Stimulated activated CD8-positive, alpha-beta memory T cell treated with anti-CD3 and anti-CD28 coated beads, Interleukin-12 subunit alpha, Interleukin-12 subunit beta, amount 100 ng/mL, for 1 hour (primary cell): Measurements from ENCODE around the gene PAX9.
"Not testable (repeated sequence)": the region's sequence is repeated elsewhere in the genome, so short reads cannot be mapped to it uniquely, and the experiment has no call there.

Experiments used
- DNase-seq: peaks from one replicate; pipeline ENCODE4 v3.0.0-alpha.2; 2020; ENCODE audit warnings: low read depth

Gene PAX9

DNA sequence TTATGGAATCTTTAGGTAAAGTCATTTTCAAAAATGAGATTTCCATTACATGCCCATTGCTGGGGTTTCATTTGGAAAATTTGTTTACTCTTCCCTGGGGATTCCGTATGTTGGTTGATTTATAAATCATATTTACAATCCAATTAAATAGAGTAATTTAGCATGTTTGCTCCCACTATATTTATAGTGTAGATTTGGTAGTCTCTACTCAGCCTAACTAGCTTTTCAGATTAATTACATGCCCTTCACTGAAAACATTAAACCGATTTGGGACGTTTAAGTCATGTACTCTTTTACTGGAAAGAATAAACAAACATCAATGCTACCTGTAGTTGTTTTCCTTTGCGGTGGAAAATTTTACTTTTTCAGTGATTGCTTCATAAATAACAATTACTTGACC, 10.4 kb downstream of the PAX9 start:
- no peak for DNase-seq

DNA sequence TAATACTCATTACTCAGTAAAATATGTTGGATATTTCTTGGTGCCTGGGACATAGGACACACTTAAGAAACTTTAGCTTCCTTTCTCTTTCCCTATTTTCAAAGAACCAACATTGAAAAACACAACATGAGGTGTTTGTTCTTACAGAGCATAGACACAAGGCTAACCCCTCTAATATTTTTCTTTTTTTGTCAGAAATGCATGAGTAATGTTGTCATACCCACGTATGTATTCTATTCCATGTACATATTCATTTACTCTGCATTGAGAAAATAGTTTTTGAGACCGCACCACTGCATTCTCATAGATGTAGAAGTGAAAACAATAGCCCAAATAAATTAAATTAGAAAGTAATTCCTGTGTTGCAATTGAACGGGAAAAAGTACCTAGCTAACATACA, 13.0 kb downstream of the PAX9 start:
- no peak for DNase-seq

DNA sequence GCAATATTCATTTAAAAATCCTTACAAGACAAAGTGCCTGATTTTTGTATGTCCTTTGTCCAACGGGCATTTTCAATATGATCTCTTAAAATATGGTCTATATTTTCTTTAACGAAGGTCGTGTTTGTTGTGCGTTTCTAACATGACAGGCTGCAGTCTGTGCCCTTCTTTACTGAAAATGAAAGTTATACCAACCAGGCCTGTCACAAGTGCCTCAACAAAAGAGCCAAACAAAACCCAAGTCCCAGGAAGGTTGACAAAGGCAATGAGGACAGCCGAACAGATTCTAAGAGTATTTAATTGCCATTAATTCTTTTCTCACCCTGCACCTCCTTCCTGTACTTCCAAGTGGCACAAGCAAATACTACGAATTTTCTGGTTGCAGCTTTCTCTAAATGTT, 13.9 kb downstream of the PAX9 start:
- no peak for DNase-seq

DNA sequence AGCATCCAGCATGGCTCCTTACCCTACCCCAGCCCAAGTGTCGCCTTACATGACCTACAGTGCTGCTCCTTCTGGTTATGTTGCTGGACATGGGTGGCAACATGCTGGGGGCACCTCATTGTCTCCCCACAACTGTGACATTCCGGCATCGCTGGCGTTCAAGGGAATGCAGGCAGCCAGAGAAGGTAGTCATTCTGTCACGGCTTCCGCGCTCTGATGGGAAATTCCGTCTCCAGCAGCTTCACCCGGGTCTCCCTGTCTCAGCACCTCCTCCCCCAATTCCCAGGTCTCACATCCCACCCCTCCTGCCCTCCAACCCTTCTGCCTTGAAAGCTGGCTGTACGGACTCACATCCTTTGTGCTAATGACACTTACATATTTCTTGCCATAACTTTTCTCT, 14.6 kb downstream of the PAX9 start:
- no peak for DNase-seq

DNA sequence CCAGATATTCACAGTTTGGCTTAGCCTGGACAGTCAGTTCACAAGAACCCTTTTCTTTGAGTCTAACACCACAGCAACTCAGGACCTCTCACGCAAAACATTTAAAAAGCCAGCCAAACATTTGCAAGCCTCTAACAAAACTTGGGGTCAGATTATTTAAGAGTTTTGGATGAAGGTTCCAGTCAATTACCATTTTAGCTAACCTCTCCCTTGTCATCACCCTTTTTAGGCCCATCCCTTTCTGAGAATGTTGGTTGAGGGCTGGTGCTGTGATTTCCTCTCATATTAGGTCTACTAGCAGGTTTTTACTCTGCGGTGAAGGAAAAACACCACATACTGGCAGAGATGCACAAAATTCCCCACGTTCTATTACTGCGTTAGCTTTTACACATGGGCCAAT, 20.7 kb downstream of the PAX9 start:
- DNase-seq, result no peak

DNA sequence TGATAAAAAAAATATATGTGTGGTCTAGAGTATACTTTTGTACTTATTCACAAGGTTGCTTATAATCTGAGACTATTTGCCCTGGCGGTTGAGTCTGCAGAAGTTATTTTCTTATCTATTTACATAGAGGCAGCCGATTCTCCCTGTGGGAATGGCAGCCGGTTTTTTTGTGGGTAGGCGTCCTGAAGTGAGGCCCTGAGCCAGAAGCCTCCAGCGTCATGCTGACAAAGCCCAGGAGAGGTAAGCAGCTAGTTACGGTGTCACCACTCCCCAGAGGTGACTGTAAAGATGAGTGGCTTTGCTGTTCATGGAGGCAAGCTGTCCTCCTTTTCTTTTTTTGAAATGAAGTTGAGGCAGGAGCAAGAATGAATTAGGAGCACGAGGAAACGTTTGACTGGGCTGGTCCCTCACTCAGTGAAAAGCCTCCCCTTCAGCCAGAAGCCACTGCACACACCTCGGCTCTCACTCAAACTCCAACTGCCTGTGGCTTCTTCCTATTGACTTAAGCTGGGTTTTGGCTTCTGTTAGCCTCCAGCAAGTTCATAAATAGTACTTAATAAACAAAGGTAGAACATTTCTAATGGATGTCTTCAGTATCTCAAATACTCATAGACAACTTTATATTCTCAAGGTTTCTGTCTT, 21.5 kb downstream of the PAX9 start:
- DNase-seq, result no peak

DNA sequence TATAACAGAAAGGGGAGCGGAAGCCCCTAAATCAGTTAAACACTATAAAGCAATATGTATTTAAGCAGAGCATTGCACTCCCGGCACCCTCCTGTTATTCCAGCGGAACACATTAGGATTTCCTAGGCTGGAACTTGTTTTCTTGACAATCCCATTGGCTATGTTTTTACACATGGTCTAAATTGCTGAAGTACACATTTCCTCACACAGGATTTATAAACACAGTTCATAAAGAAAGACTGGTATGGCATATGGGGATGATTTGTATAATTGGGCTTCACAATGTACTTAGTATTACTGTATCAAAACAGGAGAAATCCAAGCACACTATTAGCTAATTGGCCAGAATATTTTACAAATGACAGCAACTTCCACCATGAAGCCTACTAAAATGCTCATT, 23.3 kb downstream of the PAX9 start:
- no peak for DNase-seq

DNA sequence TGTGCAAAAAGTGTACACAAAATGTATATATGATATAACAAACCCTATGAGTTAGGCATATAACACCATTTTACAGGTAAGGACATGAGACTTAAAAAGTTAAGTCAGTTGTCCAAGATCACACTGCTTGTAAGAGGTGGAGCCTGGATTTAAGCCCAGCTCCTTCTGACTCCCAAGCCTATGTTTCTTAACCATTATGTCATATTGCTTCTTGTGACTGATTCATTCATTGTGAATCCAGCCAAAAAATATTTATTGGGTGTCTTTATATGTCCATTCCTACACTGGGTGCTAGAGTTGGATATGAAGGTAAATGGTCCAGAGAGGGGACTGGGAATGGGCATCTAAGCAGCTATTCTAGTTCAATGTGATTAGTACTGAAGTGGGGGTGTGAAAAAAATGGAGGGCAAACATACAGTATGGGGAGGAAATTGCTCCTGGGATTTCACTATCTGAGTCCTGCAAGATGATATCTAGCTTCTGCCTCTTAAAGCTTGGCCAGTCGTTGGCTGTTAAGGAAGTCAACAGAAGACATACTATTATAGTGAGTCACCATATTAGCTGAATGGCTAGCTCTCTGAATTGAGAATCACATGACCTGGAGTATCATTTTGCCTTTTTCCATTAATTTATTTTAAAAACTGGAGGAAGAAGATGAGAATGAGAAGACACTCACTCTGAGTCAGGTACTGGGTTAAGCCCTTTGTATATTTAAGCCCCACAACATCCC, 28.8 kb downstream of the PAX9 start:
- no peak for DNase-seq

DNA sequence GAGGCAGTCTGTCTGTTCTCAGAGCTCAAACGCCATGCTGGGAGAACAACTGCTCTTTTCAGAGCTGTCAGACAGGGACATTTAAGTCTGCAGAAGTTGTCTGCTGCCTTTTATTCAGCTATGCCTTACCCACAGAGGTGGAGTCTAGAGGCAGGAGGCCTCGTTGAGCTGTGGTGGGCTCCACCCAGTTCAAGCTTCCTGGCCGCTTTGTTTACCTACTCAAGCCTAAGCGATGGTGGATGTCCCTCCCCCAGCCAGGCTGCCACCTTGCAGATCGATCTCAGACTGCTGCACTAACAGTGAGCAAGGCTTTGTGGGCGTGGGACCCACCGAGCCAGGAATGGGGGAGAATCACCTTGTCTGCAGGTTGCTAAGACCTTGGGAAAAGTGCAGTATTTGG, 37.8 kb downstream of the PAX9 start:
- DNase-seq, result not testable (repeated sequence)

DNA sequence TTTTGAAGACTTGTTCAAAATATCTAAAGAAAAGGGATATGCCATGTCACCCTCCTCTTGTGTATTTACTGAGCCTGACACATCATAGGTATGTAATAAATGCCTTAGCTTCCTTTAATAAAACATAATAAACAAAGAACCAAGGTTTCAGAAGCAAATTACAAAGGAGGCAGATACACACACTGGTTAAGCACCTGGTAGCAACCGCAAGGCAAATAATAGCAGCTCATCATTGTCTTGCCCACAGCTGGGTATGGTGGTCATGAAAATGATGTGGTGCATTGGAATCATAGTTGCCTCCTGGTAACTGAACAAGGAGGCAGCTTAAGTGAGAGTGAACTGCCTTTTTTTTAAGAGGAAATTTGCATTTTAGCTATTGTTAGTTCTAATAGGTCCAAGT, 39.0 kb downstream of the PAX9 start:
- DNase-seq, result no peak

DNA sequence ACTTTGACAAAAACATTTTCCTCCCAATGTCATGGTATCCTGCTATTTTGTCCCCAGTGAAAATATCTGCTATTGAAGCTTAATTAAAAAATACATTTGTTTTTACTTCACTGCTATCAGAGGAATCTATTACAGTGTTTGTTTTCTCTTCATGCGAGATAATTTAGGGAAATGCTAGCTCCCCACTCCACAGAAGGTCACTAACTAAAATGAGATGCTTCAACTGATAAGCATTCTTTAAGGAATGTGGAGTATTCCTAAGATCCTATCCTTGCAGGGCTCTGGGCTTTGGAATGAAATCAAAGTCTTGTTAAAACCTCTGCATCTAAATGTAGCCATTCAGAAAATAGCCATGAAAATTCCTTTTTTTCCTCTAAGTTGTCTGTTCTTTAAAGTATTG, 39.5 kb downstream of the PAX9 start:
- DNase-seq, result no peak

DNA sequence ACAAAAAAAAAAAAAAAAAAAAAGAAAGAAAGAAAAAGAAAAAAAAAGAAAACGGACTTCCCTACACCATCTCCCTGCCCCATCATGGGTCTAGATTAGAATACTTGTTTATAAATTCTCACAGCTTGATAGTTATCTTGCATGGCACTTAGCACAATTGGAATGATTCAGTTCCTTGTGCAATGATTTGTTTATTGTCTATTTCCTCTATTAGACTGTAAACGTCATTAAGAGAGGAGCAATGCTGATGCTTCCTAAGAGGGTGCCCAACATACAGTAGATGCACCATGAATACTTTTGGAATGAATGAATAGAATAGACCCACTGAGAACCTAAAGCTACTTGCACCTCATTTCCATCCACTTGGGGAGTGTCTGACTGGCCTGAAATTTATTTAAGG, 40.8 kb downstream of the PAX9 start:
- no peak for DNase-seq

DNA sequence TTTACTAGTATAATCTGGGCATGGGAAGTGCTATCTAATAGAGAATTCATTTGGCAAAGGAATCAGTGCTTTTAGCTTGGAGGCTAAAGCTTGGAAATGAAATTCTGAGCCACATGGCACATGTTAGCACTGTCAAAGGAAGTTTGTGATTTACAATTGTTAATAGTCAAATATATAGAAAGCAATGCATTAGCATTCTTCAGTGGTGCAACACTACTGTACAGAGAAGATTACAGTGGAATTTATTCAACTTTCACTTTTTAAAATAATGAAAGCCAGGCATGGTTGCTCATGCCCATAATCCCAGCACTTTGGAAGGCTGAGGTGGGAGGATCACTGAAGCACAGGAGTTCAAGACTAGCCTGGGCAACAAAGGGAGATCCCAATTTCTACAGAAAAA, 45.9 kb downstream of the PAX9 start:
- DNase-seq, result no peak

DNA sequence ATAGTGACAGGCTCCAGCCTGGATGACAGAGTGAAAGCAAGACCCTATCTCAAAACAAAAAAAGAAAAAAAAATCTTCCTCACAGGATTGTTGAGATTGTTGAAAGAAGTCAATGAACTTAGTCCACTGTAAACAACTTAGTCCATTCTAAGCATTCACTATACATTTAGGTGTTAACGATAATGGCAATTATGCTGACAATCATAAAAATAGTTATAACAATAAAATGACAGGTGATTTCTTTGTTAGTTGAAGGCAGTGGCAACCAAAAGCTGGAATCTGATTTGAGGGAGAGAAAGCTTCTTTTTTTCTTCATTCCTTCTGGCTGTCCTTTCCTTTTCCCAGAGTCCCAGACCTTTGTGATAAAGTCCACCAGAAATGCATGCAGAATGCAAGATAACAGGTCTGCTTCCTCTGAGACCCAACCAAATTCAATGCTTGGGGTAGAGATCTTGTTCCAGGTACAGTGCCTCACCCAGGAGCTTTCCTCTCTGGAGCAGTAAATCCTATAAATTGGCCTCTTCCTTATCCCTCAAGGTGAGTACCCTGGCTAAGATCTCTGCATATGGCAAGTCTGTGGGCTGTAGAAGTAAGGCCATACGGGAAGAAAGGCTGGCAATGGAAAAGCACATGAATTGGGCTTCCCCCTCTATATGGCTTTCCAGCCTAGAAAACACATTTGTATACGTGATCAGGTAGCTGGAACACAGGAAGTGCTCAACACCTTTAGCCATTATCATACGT, 52.5 kb downstream of the PAX9 start:
- DNase-seq, result no peak

DNA sequence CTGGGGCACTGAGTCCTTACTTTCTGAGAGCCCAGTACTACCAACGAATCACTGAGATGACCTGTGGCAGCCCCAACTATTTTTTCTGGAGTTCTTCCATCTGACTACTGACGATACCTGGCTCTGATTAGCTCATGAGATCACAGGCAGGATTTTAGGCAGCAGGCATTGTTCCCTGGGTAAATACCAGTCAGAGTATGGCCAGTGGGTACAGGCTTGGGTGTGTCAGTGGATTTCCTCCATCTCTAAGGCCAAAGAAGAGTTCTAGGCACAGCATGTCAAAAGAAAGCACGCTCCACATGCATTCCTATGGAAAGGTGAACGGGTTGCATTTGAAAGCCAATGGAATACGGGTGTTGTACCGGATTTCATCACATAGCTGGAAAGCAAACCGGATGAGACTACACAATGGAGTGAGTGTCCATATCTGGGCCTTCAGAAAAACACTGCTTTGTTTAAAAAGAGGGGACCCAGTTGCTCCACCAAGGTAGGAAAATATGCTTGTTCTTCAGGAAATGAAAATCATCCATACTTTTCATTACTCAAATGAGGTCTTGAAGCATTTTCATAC, 55.0 kb downstream of the PAX9 start:
- no peak for DNase-seq

DNA sequence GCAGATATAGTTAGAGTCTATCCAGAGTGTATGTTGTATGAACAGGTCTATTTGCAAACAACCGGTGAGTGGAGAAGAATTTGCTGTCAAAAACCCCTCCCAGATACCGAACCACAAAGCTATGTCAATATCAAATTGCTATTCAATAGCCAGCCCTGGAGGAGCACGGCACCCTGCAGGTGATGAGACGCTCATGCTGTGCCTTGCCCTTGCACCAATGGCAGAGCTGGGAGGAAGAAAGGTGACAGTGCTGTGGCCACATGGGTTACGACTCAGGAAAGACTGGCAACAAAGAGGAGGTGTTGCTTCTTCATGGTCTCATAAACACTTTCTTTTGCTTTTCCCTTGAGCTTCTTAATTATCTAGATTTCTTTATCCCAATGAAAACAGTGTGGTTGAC, 55.7 kb downstream of the PAX9 start:
- DNase-seq, result no peak

DNA sequence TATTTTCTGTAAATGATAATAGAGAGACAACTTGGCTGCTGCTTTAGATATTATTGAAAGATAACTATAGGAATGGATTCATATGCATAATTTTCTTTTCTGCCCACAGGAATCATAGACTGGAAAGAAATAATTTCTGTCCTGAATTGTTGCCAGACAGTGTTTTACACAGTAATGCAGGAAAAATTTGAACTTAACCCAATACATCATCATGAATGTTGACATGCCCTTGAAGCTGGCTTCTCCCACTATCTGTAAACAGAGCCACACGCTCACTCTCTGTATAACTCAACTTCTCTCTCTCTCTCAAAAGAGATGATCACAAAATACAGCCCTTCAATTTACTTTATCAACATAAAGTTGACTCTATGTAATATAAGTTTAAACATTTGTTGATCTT, 56.6 kb downstream of the PAX9 start:
- DNase-seq, result no peak

DNA sequence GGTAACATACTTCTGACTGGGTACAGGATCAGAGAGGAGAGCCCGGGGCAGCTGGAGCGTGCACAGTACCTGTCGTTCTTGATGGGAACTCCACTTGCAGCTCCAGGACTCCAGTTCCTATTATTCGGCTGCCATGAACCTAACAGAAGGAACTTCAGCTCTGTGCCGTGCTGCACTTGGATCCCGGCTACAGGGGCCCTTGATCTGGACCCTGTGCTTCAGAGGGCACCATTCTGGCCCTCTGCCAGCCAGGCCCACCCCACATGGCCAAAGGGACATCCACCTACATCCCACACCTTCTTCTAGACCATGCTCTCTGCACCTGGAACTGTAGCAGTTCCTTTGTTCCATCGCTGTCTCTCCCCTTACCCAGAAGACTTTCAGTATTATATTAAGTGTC, 58.2 kb downstream of the PAX9 start:
- DNase-seq, result no peak

DNA sequence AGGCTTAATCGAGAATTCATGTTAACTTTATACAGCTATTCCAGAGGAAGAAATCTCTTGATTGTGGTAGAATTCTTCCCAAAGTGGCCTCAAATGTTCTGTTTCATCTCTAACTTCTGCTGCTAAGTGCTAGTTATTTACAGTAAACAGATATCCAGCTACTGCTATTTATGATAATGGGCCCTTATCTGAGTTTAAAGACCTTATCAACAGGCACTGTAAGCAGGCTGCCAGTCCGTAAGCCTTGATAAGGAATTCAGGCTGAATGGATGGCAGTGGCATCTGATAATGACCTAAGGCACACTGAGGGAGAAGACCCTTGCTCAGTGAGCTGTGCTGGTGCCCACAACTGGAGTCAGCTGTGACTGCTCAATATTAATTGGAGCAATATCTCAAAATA, 59.0 kb downstream of the PAX9 start:
- DNase-seq, result no peak

DNA sequence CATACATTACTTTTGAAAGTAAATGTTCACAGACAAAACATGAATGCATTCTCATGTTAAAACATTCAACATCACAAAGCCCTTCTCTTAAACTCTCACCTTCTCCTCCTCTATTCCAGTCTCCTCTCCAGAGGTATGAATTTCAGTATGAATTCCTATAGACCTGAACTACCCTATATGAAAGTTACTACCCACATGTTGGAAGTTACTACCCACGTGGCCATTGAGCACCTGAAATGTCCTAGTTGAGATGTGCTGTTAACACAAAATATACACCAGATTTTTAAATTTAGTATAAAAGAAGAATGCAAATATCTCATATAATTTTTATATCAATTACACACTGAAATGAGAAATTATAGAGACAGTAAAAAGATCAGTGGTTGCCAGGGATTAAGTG, 60.2 kb downstream of the PAX9 start:
- no peak for DNase-seq

DNA sequence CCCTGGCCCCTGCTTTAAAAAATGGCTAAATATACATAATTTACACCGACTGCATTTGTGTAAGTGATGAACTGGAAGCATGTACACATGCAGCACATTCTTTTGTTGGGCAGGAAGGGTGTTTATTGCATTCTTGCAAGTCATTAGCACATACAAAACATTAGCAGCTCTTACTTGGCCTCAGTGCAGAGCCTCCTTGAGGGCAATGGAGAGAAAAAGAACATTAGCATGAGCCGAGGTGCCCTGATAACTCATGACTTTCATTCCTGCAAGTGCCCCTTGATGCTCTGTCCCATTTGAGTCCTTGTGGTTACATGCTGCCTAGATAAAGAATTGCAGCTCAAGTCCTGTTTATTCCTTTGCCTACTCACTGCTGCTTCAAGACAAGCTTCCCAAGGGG, 61.9 kb downstream of the PAX9 start:
- DNase-seq, result no peak

DNA sequence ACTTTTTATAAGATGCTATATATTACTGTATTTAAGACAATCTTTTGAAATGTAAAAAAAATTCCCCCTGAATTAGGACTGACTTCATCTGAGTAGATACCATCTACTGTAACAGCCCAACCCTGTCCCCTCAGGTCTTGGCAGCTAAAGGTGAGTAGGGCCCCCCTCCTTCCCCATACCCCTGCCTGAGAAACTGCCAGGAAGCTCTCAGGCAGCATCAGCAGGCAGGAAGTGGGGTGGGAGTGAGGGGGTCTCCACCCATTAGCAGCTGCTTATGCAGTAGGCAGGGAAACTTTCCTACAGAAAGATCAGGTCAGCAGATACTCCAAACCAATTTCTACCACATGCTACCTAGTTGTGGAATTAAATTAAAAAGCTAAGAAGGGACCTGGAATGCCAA, 62.5 kb downstream of the PAX9 start:
- no peak for DNase-seq

DNA sequence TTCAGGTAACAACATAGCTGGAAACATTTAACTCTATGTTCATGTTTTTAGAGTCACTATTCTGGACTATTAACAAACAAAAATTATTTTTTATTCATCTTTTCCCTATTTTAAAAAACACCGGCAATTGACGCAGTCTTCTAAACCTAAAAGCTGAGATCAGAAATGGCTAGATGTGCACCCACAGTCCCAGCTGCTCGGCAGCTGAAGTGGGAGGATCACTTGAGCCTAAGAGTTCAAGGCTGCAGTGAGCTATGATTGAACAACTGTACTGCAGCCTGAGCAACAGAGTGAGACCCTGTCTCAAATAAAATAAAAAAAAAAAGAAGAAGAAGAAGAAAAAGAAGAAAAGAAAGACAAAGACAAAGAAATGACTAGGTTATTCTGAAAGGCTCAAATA, 64.5 kb downstream of the PAX9 start:
- DNase-seq, result no peak
